ENCODE data around the gene CHST5. TPM values are rescaled to one million over a fixed set of nuclear protein-coding genes. Genes with fewer than 3 reads are reported as not detected.
"Not testable (repeated sequence)": the region's sequence is repeated elsewhere in the genome, so short reads cannot be mapped to it uniquely, and the experiment has no call there.

The CHST5 gene
- total and polyA plus RNA-seq, 9 of the 15 experiments (the other 6 are each of a cell fraction or from before 2014, with no cell fraction given): 0.06 to 0.21 (median 0.14) TPM; not detected in 5

GRCh38 chr16:75502916-75503605 is 32.8 kb downstream of the CHST5 start:
- TF ChIP-seq RBM39 (optimal IDR thresholded peaks at IDR 0.05; ENCODE audit: low read depth, low read length): no peak
- TF ChIP-seq ZBTB2 (IDR thresholded peaks at IDR 0.05): no peak
- TF ChIP-seq ZNF512 (tag; IDR thresholded peaks at IDR 0.05): no peak
- no peak for TF ChIP-seq NFATC3 (IDR thresholded peaks at IDR 0.05)
- POLR2A ChIA-PET: interaction anchor here (0.5 kb wide), 1 partner anchor 9 kb away, joined by 3 read pairs; no protein-coding TSS in a partner anchor
- no TSS peak for BruUV-seq (replicated peaks)
- no peak overlapping the region for H3K9ac ChIP-seq (ENCODE audit: insufficient read depth in 1 of 2, low read depth in 2 of 2, low read length in 2 of 2)
- no peak overlapping the region for H3K4me2 ChIP-seq (ENCODE audit: insufficient read depth, low read length)
- in situ Hi-C loops (cut with MboI): no loop called here
- WGBS (ENCODE audit: insufficient coverage, low coverage, missing lambda C conversion rate): 17% methylated on average over 4 of the region's 4 CpGs
- no peak overlapping the region for H2AFZ ChIP-seq (ENCODE audit: low read depth, low read length)
- H3K27me3 ChIP-seq (ENCODE audit: control insufficient read depth in 2 of 2, insufficient read depth in 2 of 2, low read length in 2 of 2): peaks cover 5 to 20% of the 10 kb centered on the region in 2 experiments; a peak in 4 of 5 replicates
- H3K4me1 ChIP-seq (replicated peaks in 1 of 2; ENCODE audit: control insufficient read depth in 2 of 2, insufficient read depth in 2 of 2, low read length in 2 of 2): no peaks in the 10 kb centered on the region
- H3K4me3 ChIP-seq: no peak overlapping the region
- H3K79me2 ChIP-seq (ENCODE audit: control insufficient read depth, insufficient read depth, low read length): no peaks in the 10 kb centered on the region
- H3K27ac ChIP-seq (ENCODE audit: extremely low read depth, low read depth, low read length): no peak overlapping the region
- ATAC-seq: no peak
- H3K9me1 ChIP-seq (ENCODE audit: control insufficient read depth, insufficient read depth, low read length): no peaks in the 10 kb centered on the region
- H4K20me1 ChIP-seq (replicated peaks; ENCODE audit: control insufficient read depth, insufficient read depth, low read length): no peaks in the 10 kb centered on the region
- CTCF ChIA-PET (ENCODE audit: low intra/inter-chr PET ratio): no interaction called here
- no peaks in the 10 kb centered on the region for H3K36me3 ChIP-seq (ENCODE audit: control insufficient read depth, insufficient read depth, low read length)
- no peak for DNase-seq (ENCODE audit: extremely low read depth in 1 of 4, low spot score in 3 of 4)
- intact Hi-C loops (cut with micrococcal nuclease): no loop called here
- H3K9me3 ChIP-seq (replicated peaks; ENCODE audit: control insufficient read depth, insufficient read depth, low read depth, low read length): no peaks in the 10 kb centered on the region
- FAIRE-seq: no peak

- H2AFZ ChIP-seq (ENCODE audit: low read depth, low read length); H3K27ac ChIP-seq (ENCODE audit: extremely low read depth, low read depth, low read length); in situ Hi-C loops (cut with MboI); H3K4me3 ChIP-seq; H4K20me1 ChIP-seq (replicated peaks; ENCODE audit: control insufficient read depth, insufficient read depth, low read length); POLR2A ChIA-PET; H3K4me1 ChIP-seq (replicated peaks in 1 of 2; ENCODE audit: control insufficient read depth in 2 of 2, insufficient read depth in 2 of 2, low read length in 2 of 2); H3K9me3 ChIP-seq (replicated peaks; ENCODE audit: control insufficient read depth, insufficient read depth, low read depth, low read length); H3K36me3 ChIP-seq (ENCODE audit: control insufficient read depth, insufficient read depth, low read length); ATAC-seq; FAIRE-seq; H3K79me2 ChIP-seq (ENCODE audit: control insufficient read depth, insufficient read depth, low read length); H3K4me2 ChIP-seq (ENCODE audit: insufficient read depth, low read length); CTCF ChIA-PET (ENCODE audit: low intra/inter-chr PET ratio); H3K9ac ChIP-seq (ENCODE audit: insufficient read depth in 1 of 2, low read depth in 2 of 2, low read length in 2 of 2); BruUV-seq (replicated peaks); DNase-seq (ENCODE audit: extremely low read depth in 1 of 4, low spot score in 3 of 4); H3K9me1 ChIP-seq (ENCODE audit: control insufficient read depth, insufficient read depth, low read length); intact Hi-C loops (cut with micrococcal nuclease): not testable (repeated sequence)
- WGBS (ENCODE audit: insufficient coverage, low coverage, missing lambda C conversion rate): 5% methylated on average over 6 of the region's 6 CpGs
- H3K27me3 ChIP-seq (ENCODE audit: control insufficient read depth in 2 of 2, insufficient read depth in 2 of 2, low read length in 2 of 2): peaks cover 2 to 16% of the 10 kb centered on the region in 2 experiments; a peak in 3 of 5 replicates
These were observed 34.1 kb downstream of the CHST5 start for GRCh38 chr16:75501820-75502219.

Measured in K562 (cell line).